ENCODE measurements around the gene C18orf32.
A peak's percentile ranks its signal among the peaks of the same experiment; 100 is the strongest.
"Not testable (repeated sequence)": the region's sequence is repeated elsewhere in the genome, so short reads cannot be mapped to it uniquely, and the experiment has no call there.

Gene C18orf32

GRCh38 chr18:49486953-49487710 is at the start of gene C18orf32:
TSS of gene C18orf32 (minus strand) at chr18:49487234. CDS start at chr18:49483748, 3,486 bp downstream.
- peak; percentile 87 to 91 for DNase-seq (ENCODE audit: extremely low read depth in 1 of 2, low read depth in 1 of 2)

GRCh38 chr18:49534846-49535601 is 48.0 kb upstream of the C18orf32 start:
- no peak for DNase-seq (ENCODE audit: extremely low read depth in 1 of 2, low read depth in 1 of 2)

- DNase-seq (ENCODE audit: extremely low read depth in 1 of 2, low read depth in 1 of 2) = no peak
Observed at GRCh38 chr18:49531678-49532153, 44.7 kb upstream of the C18orf32 start.

- DNase-seq (ENCODE audit: extremely low read depth in 1 of 2, low read depth in 1 of 2) = no peak
Observed at GRCh38 chr18:49529596-49529995, 42.6 kb upstream of the C18orf32 start.

GRCh38 chr18:49527631-49528327 is 40.7 kb upstream of the C18orf32 start:
- DNase-seq (ENCODE audit: extremely low read depth in 1 of 2, low read depth in 1 of 2) = no peak

- no peak for DNase-seq (ENCODE audit: extremely low read depth in 1 of 2, low read depth in 1 of 2)
Observed at GRCh38 chr18:49525981-49526380, 38.9 kb upstream of the C18orf32 start.

GRCh38 chr18:49524951-49525350 is 37.9 kb upstream of the C18orf32 start:
- no peak for DNase-seq (ENCODE audit: extremely low read depth in 1 of 2, low read depth in 1 of 2)

GRCh38 chr18:49524349-49524748 is 37.3 kb upstream of the C18orf32 start:
- DNase-seq (ENCODE audit: extremely low read depth in 1 of 2, low read depth in 1 of 2) = no peak

- DNase-seq (ENCODE audit: extremely low read depth in 1 of 2, low read depth in 1 of 2) = not testable (repeated sequence)
Observed at GRCh38 chr18:49523580-49524093, 36.6 kb upstream of the C18orf32 start.

- DNase-seq (ENCODE audit: extremely low read depth in 1 of 2, low read depth in 1 of 2) = no peak
Observed at GRCh38 chr18:49521216-49521835, 34.3 kb upstream of the C18orf32 start.

GRCh38 chr18:49520661-49521145 is 33.7 kb upstream of the C18orf32 start:
- no peak for DNase-seq (ENCODE audit: extremely low read depth in 1 of 2, low read depth in 1 of 2)

GRCh38 chr18:49519101-49519971 is 32.3 kb upstream of the C18orf32 start:
- DNase-seq (ENCODE audit: extremely low read depth in 1 of 2, low read depth in 1 of 2) = no peak

- DNase-seq (ENCODE audit: extremely low read depth in 1 of 2, low read depth in 1 of 2) = no peak
Observed at GRCh38 chr18:49517483-49517882, 30.4 kb upstream of the C18orf32 start.

- no peak for DNase-seq (ENCODE audit: extremely low read depth in 1 of 2, low read depth in 1 of 2)
Observed at GRCh38 chr18:49515516-49515915, 28.5 kb upstream of the C18orf32 start.

GRCh38 chr18:49515003-49515402 is 28.0 kb upstream of the C18orf32 start:
- not testable (repeated sequence) for DNase-seq (ENCODE audit: extremely low read depth in 1 of 2, low read depth in 1 of 2)

GRCh38 chr18:49514577-49514976 is 27.5 kb upstream of the C18orf32 start:
- DNase-seq (ENCODE audit: extremely low read depth in 1 of 2, low read depth in 1 of 2) = no peak

GRCh38 chr18:49512876-49513275 is 25.8 kb upstream of the C18orf32 start:
- DNase-seq (ENCODE audit: extremely low read depth in 1 of 2, low read depth in 1 of 2) = not testable (repeated sequence)

- DNase-seq (ENCODE audit: extremely low read depth in 1 of 2, low read depth in 1 of 2) = peak in 1 of 2 donors; percentile 24
Observed at GRCh38 chr18:49510393-49511115, 23.5 kb upstream of the C18orf32 start.

GRCh38 chr18:49506438-49506837 is 19.4 kb upstream of the C18orf32 start:
- not testable (repeated sequence) for DNase-seq (ENCODE audit: extremely low read depth in 1 of 2, low read depth in 1 of 2)
